K562 (cell line): ENCODE results near the gene SLIT1. TPM values are rescaled to one million over a fixed set of nuclear protein-coding genes. Genes with fewer than 3 reads are reported as not detected.
A peak's percentile ranks its signal among the peaks of the same experiment; 100 is the strongest.

Experiments
- ATAC-seq: fragments of 200-7000 bp; cut with Tn5 transposase; 3 replicates; pipeline ENCODE4 v1.9.1; 2020; ENCODE audit warnings: moderate library complexity
- BruUV-seq: library from RNA; stranded (reverse); fragments of 400-500 nt; replicated peaks from 2 replicates; lab custom pipeline; 2021; lab: Mats Ljungman, UMichigan
- CTCF ChIA-PET: fragments of 300-600 bp; formaldehyde crosslinking; extraction: SDS; loops from one replicate; lab custom pipeline; 2021; ENCODE audit warnings: low intra/inter-chr PET ratio; lab: Yijun Ruan, JAX
- POLR2A ChIA-PET: fragments of 300-600, 350-650 bp; sonication (Branson Sonifier 250); formaldehyde crosslinking; extraction: SDS; loops from one replicate; lab custom pipeline; 2021; ENCODE audit warnings: antibody characterized with exemption, inconsistent platforms; lab: Yijun Ruan, JAX
- DNase-seq, 4 experiments: peaks; one replicate each; pipeline versions ENCODE4 v3.0.0 to v3.0.0-alpha.2; 2011 to 2018; ENCODE audit warnings: low spot score in 3 of 4, mixed read lengths in 3 of 4; ENCODE audit errors: extremely low read depth in 1 of 4
- FAIRE-seq: peaks from 2 replicates; lab custom pipeline; 2011; peaks lifted over from hg19 to GRCh38; lab: Jason Lieb, UNC
- H2AFZ ChIP-seq: 2 replicates; pipeline ENCODE4 v1.6.0; 2011; ENCODE audit warnings: low read depth, low read length, control low read depth, inconsistent platforms
- H3K27ac ChIP-seq: fragments of 200-600 bp; 3 replicates; pipeline ENCODE4 v1.8.0; 2011; ENCODE audit warnings: low read depth, mild to moderate bottlenecking, control low read depth, inconsistent platforms, low read length, moderate library complexity, mixed read lengths; ENCODE audit errors: extremely low read depth
- H3K27me3 ChIP-seq, 2 experiments: fragments of 300-600 bp in 1 of 2; 2 replicates in 1 of 2; 3 replicates in 1 of 2; pipeline versions ENCODE4 v1.6.0 to v1.8.0; 2011; ENCODE audit warnings: inconsistent platforms in 2 of 2, low read length in 2 of 2, mild to moderate bottlenecking in 1 of 2, mixed read lengths in 1 of 2, moderate library complexity in 1 of 2; ENCODE audit not compliant: control insufficient read depth in 2 of 2, insufficient read depth in 2 of 2
- H3K36me3 ChIP-seq: fragments of 300-600 bp; 3 replicates; pipeline ENCODE4 v1.8.0; 2011; ENCODE audit warnings: mild to moderate bottlenecking, low read length, inconsistent platforms; ENCODE audit not compliant: control insufficient read depth, insufficient read depth
- H3K4me1 ChIP-seq, 2 experiments: fragments of 200-600 bp in 1 of 2; replicated peaks in 1 of 2; 2 replicates in 1 of 2; 3 replicates in 1 of 2; pipeline versions ENCODE4 v1.5.1 to v1.8.0; 2011; ENCODE audit warnings: inconsistent platforms in 2 of 2, low read length in 2 of 2, mild to moderate bottlenecking in 1 of 2, mixed read lengths in 1 of 2, moderate library complexity in 1 of 2; ENCODE audit not compliant: control insufficient read depth in 2 of 2, insufficient read depth in 2 of 2
- H3K4me2 ChIP-seq: 2 replicates; pipeline ENCODE4 v1.6.1; 2011; ENCODE audit warnings: low read length, control low read depth, inconsistent platforms, mixed read lengths; ENCODE audit not compliant: insufficient read depth
- H3K4me3 ChIP-seq: fragments of 200-600 bp; sonication (generic), shearing (Covaris generic); 2 replicates; pipeline ENCODE4 v1.5.1; 2016; ENCODE audit warnings: control low read depth, inconsistent platforms
- H3K79me2 ChIP-seq: fragments of 200-600 bp; 3 replicates; pipeline ENCODE4 v1.8.0; 2011; ENCODE audit warnings: low read length, inconsistent platforms; ENCODE audit not compliant: control insufficient read depth, insufficient read depth
- H3K9ac ChIP-seq, 2 experiments: 2 replicates each; pipeline versions ENCODE4 v1.6.0 to v1.6.1; 2011; ENCODE audit warnings: low read depth in 2 of 2, low read length in 2 of 2, control low read depth in 1 of 2, inconsistent platforms in 1 of 2, mild to moderate bottlenecking in 1 of 2, mixed read lengths in 1 of 2; ENCODE audit not compliant: insufficient read depth in 1 of 2
- H3K9me1 ChIP-seq: one replicate; pipeline ENCODE4 v1.6.0; 2011; ENCODE audit warnings: inconsistent platforms, mild to moderate bottlenecking, low read length, moderate library complexity; ENCODE audit not compliant: control insufficient read depth, insufficient read depth
- H3K9me3 ChIP-seq: replicated peaks from 2 replicates; pipeline ENCODE4 v1.5.1; 2011; ENCODE audit warnings: low read depth, low read length, inconsistent platforms; ENCODE audit not compliant: control insufficient read depth, insufficient read depth
- H4K20me1 ChIP-seq: replicated peaks from 2 replicates; pipeline ENCODE4 v1.6.1; 2011; ENCODE audit warnings: low read length, inconsistent platforms, mixed read lengths; ENCODE audit not compliant: control insufficient read depth, insufficient read depth
- ADNP ChIP-seq: fragments of 200-800 bp; sonication (Bioruptor generic); IDR thresholded peaks from 2 replicates; pipeline ENCODE4 v1.6.1; 2016; ENCODE audit warnings: missing genetic modification characterization, missing compliant biosample characterization
- AFF1 ChIP-seq, 2 experiments: fragments of 450-650 bp; IDR thresholded peaks; 2 replicates each; pipeline ENCODE4 v1.6.1; 2018; ENCODE audit warnings: mild to moderate bottlenecking in 2 of 2, low read depth in 1 of 2; ENCODE audit not compliant: partially characterized antibody in 2 of 2
- CBX2 ChIP-seq: fragments of 200-600 bp; sonication (generic); IDR thresholded peaks from one replicate; pipeline ENCODE4 v1.6.1; 2012; ENCODE audit warnings: mild to moderate bottlenecking, low read length, inconsistent platforms; ENCODE audit not compliant: insufficient read depth, poor library complexity, severe bottlenecking
- CEBPG ChIP-seq, 3 experiments: fragments of 200-800 bp in 1 of 3; sonication (Bioruptor generic) in 1 of 3; sonication (generic) in 1 of 3; formaldehyde crosslinking in 1 of 3; IDR thresholded peaks in 2 of 3; conservative IDR thresholded peaks in 1 of 3; 2 replicates each; pipeline versions ENCODE4 v1.6.1 to v1.8.0; 2016 to 2022; ENCODE audit warnings: missing compliant biosample characterization in 2 of 3, missing genetic modification characterization in 2 of 3, mild to moderate bottlenecking in 1 of 3, missing genetic modification reagents in 1 of 3
- CHCHD3 ChIP-seq: fragments of 250-450 bp; sonication (Bioruptor Pico); IDR thresholded peaks from 2 replicates; pipeline ENCODE4 v2.1.2; 2022; ENCODE audit warnings: mild to moderate bottlenecking
- FOXP4 ChIP-seq: sonication (generic); formaldehyde crosslinking; IDR thresholded peaks from 2 replicates; pipeline ENCODE4 v1.8.0; 2022; ENCODE audit warnings: mild to moderate bottlenecking, missing genetic modification reagents, borderline replicate concordance
- NR0B1 ChIP-seq: fragments of 450-650 bp; IDR thresholded peaks from one replicate; pipeline ENCODE4 v1.6.1; 2018; ENCODE audit warnings: mild to moderate bottlenecking, moderate library complexity; ENCODE audit not compliant: partially characterized antibody
- NR2F6 ChIP-seq: fragments of 450-650 bp; formaldehyde crosslinking; IDR thresholded peaks from 2 replicates; pipeline ENCODE4 v1.4.0; 2020; ENCODE audit warnings: mild to moderate bottlenecking
- RBBP5 ChIP-seq: fragments of 200-600 bp; sonication (generic); IDR thresholded peaks from 2 replicates; pipeline ENCODE4 v1.6.1; 2012; ENCODE audit warnings: borderline replicate concordance, mild to moderate bottlenecking, low read length, control low read depth, inconsistent platforms; ENCODE audit not compliant: insufficient read depth, poor library complexity, severe bottlenecking
- RBM25 ChIP-seq: fragments of 200-400 bp; formaldehyde crosslinking; IDR thresholded peaks from 2 replicates; pipeline ENCODE4 v1.6.1; 2018; ENCODE audit warnings: low read length, low read depth, moderate library complexity; ENCODE audit not compliant: severe bottlenecking
- SMARCA5 ChIP-seq: fragments of 450-650 bp; IDR thresholded peaks from 2 replicates; pipeline ENCODE4 v1.6.1; 2016
- TCFL5 ChIP-seq: fragments of 250-450 bp; sonication (Bioruptor Pico); conservative IDR thresholded peaks from 2 replicates; pipeline ENCODE4 v1.6.1; 2021; ENCODE audit warnings: mild to moderate bottlenecking, moderate library complexity, matching md5 sums
- ZNF146 ChIP-seq: IDR thresholded peaks from one replicate; pipeline ENCODE4 v1.6.1; 2018; ENCODE audit warnings: missing compliant biosample characterization; ENCODE audit not compliant: unreplicated experiment
- ZNF717 ChIP-seq: fragments of 250-450 bp; sonication (Bioruptor Pico); IDR thresholded peaks from 2 replicates; pipeline ENCODE4 v1.5.0; 2021
- WGBS: fragments of 100-300 bp; shearing (Covaris generic); methylation state at CpG from one replicate; pipeline ENCODE4 v1.1.6; 2016; ENCODE audit warnings: low coverage, mixed read lengths; ENCODE audit not compliant: insufficient coverage; ENCODE audit errors: missing lambda C conversion rate; 5-methylcytosine and 5-hydroxymethylcytosine counted together
- in situ Hi-C: fragments of 300-500 bp; cut with MboI; formaldehyde crosslinking; loops from 4 replicates; pipeline ENCODE4 v1.15.0; 2018; ENCODE audit warnings: inconsistent platforms, mixed read lengths
- intact Hi-C: fragments of 100-400 bp; cut with micrococcal nuclease; formaldehyde crosslinking; loops from 2 replicates; pipeline ENCODE4 v1.14.2; 2022
- polyA plus RNA-seq, 8 experiments: library from polyadenylated mRNA; depleted of rRNA in 4 of 8; stranded (reverse) in 5 of 8; unstranded in 3 of 8; fragments of >200 nt; fragmentation: Nextera tagmentation in 2 of 8; fragmentation: Illumina TruSeq in 1 of 8; extraction: Ambion mirVana in 2 of 8; extraction: Trizol in 1 of 8; gene quantifications; 2 replicates each; pipeline versions ENCODE4 v1.2.1 to v1.2.3, GENCODE V29; 2011 to 2014; ENCODE audit warnings: inconsistent platforms in 1 of 8, missing spikeins in 1 of 8
- total RNA-seq, 7 experiments: library from RNA; depleted of rRNA in 6 of 7; stranded (reverse); fragments of >200 nt in 6 of 7; fragmentation: Illumina TruSeq in 2 of 7; extraction: Trizol in 2 of 7; gene quantifications; 2 replicates each; pipeline versions ENCODE4 v1.2.1 to v1.2.3, GENCODE V29; 2011 to 2021; ENCODE audit warnings: low replicate concordance in 1 of 7

Gene SLIT1
- total and polyA plus RNA-seq, 9 of the 15 experiments (the other 6 are each of a cell fraction or from before 2014, with no cell fraction given) = 0.01 to 0.11 (median 0.04) TPM; not detected in 3

- POLR2A ChIA-PET = interaction anchor here (0.6 to 0.7 kb wide), 2 partner anchors 18 to 152 kb away, joined by 3 read pairs; no protein-coding TSS in a partner anchor
- 5% methylated on average over 8 of the region's 8 CpGs for whole genome bisulfite sequencing
- H3K4me3 ChIP-seq = no peak overlapping the region
- H4K20me1 ChIP-seq = no peaks in the 10 kb centered on the region
- no peaks in the 10 kb centered on the region for H3K36me3 ChIP-seq
- intact Hi-C loops (no loop called here), in situ Hi-C loops (no loop called here)
- H3K79me2 ChIP-seq = no peaks in the 10 kb centered on the region
- CTCF ChIA-PET = no interaction called here
- no peak overlapping the region for H3K4me2 ChIP-seq
- no peak for DNase-seq
- FAIRE-seq = no peak
- ATAC-seq = peak; percentile 37; the same call in 1 of the 3 replicates
- no TSS peak for BruUV-seq
- no peak overlapping the region for H3K27ac ChIP-seq
- H3K4me1 ChIP-seq = no peaks in the 10 kb centered on the region; a peak in 1 of 5 replicates
- H3K9ac ChIP-seq = no peak overlapping the region
- no peaks in the 10 kb centered on the region for H3K9me1 ChIP-seq
- peaks cover 4 to 20% of the 10 kb centered on the region in 2 experiments; a peak in 3 of 5 replicates for H3K27me3 ChIP-seq
- H2AFZ ChIP-seq = no peak overlapping the region
- H3K9me3 ChIP-seq = no peaks in the 10 kb centered on the region
- no peak for TF ChIP-seq SMARCA5
- no peak for TF ChIP-seq RBM25
- TF ChIP-seq CBX2 = no peak
- TF ChIP-seq ZNF146 = no peak
- no peak for TF ChIP-seq FOXP4 (CRISPR knock-in tag)
- no peak for TF ChIP-seq NR0B1
- TF ChIP-seq RBBP5 = no peak
- TF ChIP-seq ZNF717 (CRISPR knock-in tag) = no peak
- TF ChIP-seq CHCHD3 (CRISPR knock-in tag) = no peak
- no peak for TF ChIP-seq NR2F6
- TF ChIP-seq TCFL5 (CRISPR knock-in tag) = no peak
- TF ChIP-seq AFF1 (IDR thresholded peaks at IDR 0.05; ENCODE audit: low read depth in 1 of 2, partially characterized antibody in 2 of 2) = no peak
- TF ChIP-seq ADNP (tag) = no peak
- TF ChIP-seq CEBPG (CRISPR knock-in tag; IDR thresholded peaks at IDR 0.05) = no peak
- no peak for TF ChIP-seq CEBPG (tag; conservative IDR thresholded peaks at IDR 0.05 in 1 of 2, IDR thresholded peaks at IDR 0.05 in 1 of 2)
Observed at GRCh38 chr10:97012470-97012869, 173.3 kb downstream of the SLIT1 start.
